ENCODE results near the gene ZNF565. TPM values are rescaled to one million over a fixed set of nuclear protein-coding genes. Genes with fewer than 3 reads are reported as not detected.

The ZNF565 gene
- total RNA-seq, 1 experiment from 2014 or later = 4.8 TPM

GRCh38 chr19:36245210-36246005 lies 30.9 kb upstream of the ZNF565 start:
- Histone ChIP-seq H3K4me1 (ENCODE audit: insufficient read depth, low read length) (no peaks in the 10 kb centered on the region), H3K27ac (ENCODE audit: insufficient read length, low read depth, low read length) (no peak overlapping the region), H2AK5ac (ENCODE audit: insufficient read length, low read length) (no peak overlapping the region), H4K91ac (ENCODE audit: insufficient read length, low read depth, low read length) (no peak overlapping the region), H3K4me2 (ENCODE audit: insufficient read depth, insufficient read length, low read length) (peak overlapping the region; percentile 43), H3K9me3 (ENCODE audit: control insufficient read depth, low read depth, low read length) (no peaks in the 10 kb centered on the region), H4K5ac (ENCODE audit: insufficient read length, low read depth, low read length) (no peak overlapping the region), H3K9ac (ENCODE audit: extremely low read depth, insufficient read length, low read length) (no peak overlapping the region), H2BK12ac (ENCODE audit: insufficient read length, low read depth, low read length) (no peak overlapping the region), H2BK15ac (ENCODE audit: low read depth, low read length) (no peak overlapping the region), H2AFZ (ENCODE audit: low read length) (no peak overlapping the region), H3K4ac (ENCODE audit: low read depth, low read length) (no peak overlapping the region), H3K18ac (ENCODE audit: insufficient read length, low read depth, low read length) (no peak overlapping the region), H3K27me3 (ENCODE audit: insufficient read depth, low read length) (no peaks in the 10 kb centered on the region), H3K79me2 (ENCODE audit: insufficient read depth, low read length) (no peaks in the 10 kb centered on the region), H3T11ph (ENCODE audit: low read length) (no peak overlapping the region), H4K8ac (replicated peaks; ENCODE audit: insufficient read length, low read depth, low read length) (no peak overlapping the region), H2BK20ac (ENCODE audit: low read depth, low read length, poor library complexity, severe bottlenecking) (no peak overlapping the region), H2BK120ac (ENCODE audit: low read depth, low read length, poor library complexity, severe bottlenecking) (no peak overlapping the region), H2BK5ac (ENCODE audit: insufficient read length, low read length) (no peak overlapping the region), H3K56ac (ENCODE audit: insufficient read length, low read depth, low read length) (no peak overlapping the region), H4K20me1 (ENCODE audit: control insufficient read depth, insufficient read depth, insufficient read length) (no peaks in the 10 kb centered on the region), H3K14ac (ENCODE audit: insufficient read depth, low read length) (no peak overlapping the region), H3K23ac (ENCODE audit: insufficient read length, low read depth, low read length) (no peak overlapping the region), H3K23me2 (ENCODE audit: insufficient read length, low read depth, low read length, poor library complexity, severe bottlenecking) (no peaks in the 10 kb centered on the region), H3K79me1 (ENCODE audit: insufficient read depth, low read depth, low read length, poor library complexity, severe bottlenecking) (no peaks in the 10 kb centered on the region)
- Mint-ChIP-seq H3K27me3 (ENCODE audit: low read depth) (0 out of 2 replicates have a peak, but pooled peaks cover 1% of the 10 kb centered on the region), H3K4me3 (peak overlapping the region; percentile 66 to 79), H3K9me3 (peaks cover 0 to 3% of the 10 kb centered on the region in 2 experiments; a peak in 1 of 5 replicates), H3K4me1 (peaks cover 31 to 34% of the 10 kb centered on the region in 2 experiments), H3K36me3 (ENCODE audit: insufficient read depth in 1 of 3, low read depth in 3 of 3) (peaks cover 0 to 2% (median under 1%) of the 10 kb centered on the region in 3 experiments; a peak in 2 of 7 replicates), H3K27ac (peak overlapping the region in 2 of 3 experiments; percentile 22 to 85; a peak in 3 of 7 replicates)
- peak; percentile 94 for DNase-seq
- WGBS (ENCODE audit: extremely low coverage, insufficient read length, low lambda C conversion rate) = no CpG with 5 or more reads among the region's 63 CpGs
- TF ChIP-seq, protein P1, sequence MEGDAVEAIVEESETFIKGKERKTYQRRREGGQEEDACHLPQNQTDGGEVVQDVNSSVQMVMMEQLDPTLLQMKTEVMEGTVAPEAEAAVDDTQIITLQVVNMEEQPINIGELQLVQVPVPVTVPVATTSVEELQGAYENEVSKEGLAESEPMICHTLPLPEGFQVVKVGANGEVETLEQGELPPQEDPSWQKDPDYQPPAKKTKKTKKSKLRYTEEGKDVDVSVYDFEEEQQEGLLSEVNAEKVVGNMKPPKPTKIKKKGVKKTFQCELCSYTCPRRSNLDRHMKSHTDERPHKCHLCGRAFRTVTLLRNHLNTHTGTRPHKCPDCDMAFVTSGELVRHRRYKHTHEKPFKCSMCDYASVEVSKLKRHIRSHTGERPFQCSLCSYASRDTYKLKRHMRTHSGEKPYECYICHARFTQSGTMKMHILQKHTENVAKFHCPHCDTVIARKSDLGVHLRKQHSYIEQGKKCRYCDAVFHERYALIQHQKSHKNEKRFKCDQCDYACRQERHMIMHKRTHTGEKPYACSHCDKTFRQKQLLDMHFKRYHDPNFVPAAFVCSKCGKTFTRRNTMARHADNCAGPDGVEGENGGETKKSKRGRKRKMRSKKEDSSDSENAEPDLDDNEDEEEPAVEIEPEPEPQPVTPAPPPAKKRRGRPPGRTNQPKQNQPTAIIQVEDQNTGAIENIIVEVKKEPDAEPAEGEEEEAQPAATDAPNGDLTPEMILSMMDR (conservative IDR thresholded peaks at IDR 0.05) = peak; percentile 59
